MM.1S (cell line): ENCODE results near the gene SEMA3E.

ENCODE experiments used
- CTCF ChIP-seq: fragments of 300-600 bp; sonication (generic); IDR thresholded peaks from 2 replicates; pipeline ENCODE4 v1.5.1; 2016; ENCODE audit warnings: antibody characterized with exemption, low read length, mixed read lengths
- EZH2 ChIP-seq: fragments of 300-600 bp; sonication (generic); optimal IDR thresholded peaks from 2 replicates; pipeline ENCODE3; 2017; ENCODE audit warnings: low read depth, mild to moderate bottlenecking, antibody characterized with exemption, low read length, mixed read lengths
- EZH2phosphoT487 ChIP-seq: fragments of 300-600 bp; sonication (generic); IDR thresholded peaks from 2 replicates; pipeline ENCODE4 v1.6.1; 2018; ENCODE audit warnings: antibody characterized with exemption, low read length

- TF ChIP-seq CTCF (no peak), EZH2phosphoT487 (no peak), EZH2 (no peak)
Observed at GRCh38 chr7:83388436-83388835, 260.5 kb downstream of the SEMA3E start.
